Suppressor macrophage treated with lipopolysaccharide for 4 hours (primary cell): ENCODE results near the gene STX18.

Experiments used
- DNase-seq: peaks from one replicate; pipeline ENCODE4 v3.0.0-alpha.2; 2020

STX18 gene

DNA sequence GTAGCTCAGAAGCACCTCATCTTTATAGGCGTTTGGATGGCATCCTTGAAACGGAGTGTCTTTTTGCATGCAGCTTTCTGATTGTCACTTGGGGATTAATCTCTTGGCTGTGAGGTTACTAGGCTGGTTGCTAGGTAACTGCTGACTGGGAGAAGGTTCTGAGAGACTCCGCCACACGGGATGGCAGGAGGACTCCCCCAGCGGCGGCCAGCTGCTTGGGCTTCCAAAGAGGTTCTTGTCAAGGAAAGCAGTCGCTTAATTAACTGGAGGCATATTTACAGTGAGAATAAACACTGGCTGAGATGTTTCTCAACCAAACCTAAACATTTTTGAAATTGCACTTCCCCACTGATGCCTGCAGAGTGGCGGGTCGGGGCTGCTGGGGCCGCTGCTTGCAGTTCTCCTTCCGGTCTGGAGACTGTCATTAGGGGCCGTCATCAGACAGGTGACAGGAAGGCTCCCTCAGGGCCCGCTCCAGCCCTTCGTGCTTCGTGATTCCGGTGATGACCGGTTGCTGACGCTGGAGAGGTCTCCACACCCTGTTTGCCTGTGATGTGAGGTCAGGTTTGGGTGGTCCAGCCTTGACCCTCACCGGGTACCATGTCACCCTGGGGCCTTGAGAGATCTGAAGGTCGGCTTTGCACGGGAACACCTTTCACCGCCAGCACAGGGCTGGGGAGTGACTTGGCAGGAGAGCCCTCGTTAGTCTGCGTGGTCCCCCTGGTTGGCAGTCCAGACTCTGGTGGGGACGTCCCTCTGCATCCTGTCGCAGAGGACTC lies 145.8 kb downstream of the STX18 start:
- no peak for DNase-seq

DNA sequence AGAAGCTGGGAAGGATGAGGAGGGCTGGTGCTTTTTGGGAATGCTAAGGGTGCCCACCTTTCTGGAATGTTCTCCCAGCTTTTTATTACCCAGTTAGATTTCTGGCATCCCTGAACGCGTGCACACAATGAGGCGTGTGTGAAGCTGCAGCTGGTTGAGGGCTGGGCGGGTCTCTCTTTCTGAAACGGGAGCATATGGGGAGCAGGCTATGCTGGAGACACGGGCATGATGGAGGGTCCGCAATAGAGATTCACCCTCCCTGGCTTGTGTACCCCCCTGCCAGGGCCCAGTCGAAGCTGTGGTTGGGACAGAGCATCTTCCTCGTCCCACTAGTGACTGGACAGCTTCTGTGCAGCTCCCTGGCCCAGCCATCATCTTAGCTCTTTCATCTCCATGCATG lies 146.5 kb downstream of the STX18 start:
- DNase-seq, result no peak

DNA sequence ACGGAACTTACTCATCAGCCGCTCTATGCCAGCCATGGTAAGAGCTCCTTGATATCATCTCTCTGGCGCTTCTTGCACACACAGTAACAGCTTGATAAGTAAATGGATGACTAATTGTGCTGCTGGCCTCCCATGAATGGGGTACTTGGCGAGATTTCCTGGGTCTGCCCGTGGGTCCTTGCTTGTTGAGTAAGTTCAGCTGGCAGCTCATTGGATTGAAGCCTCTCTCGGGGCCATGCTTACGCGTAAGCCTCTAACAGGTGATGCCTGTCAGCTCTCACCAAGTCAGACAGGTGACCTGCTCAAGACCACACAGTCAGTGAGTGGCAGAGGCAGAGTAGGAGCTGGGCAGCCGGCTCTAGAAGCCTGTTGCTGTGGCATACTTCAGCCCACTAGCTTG lies 147.2 kb downstream of the STX18 start:
- DNase-seq, result no peak

DNA sequence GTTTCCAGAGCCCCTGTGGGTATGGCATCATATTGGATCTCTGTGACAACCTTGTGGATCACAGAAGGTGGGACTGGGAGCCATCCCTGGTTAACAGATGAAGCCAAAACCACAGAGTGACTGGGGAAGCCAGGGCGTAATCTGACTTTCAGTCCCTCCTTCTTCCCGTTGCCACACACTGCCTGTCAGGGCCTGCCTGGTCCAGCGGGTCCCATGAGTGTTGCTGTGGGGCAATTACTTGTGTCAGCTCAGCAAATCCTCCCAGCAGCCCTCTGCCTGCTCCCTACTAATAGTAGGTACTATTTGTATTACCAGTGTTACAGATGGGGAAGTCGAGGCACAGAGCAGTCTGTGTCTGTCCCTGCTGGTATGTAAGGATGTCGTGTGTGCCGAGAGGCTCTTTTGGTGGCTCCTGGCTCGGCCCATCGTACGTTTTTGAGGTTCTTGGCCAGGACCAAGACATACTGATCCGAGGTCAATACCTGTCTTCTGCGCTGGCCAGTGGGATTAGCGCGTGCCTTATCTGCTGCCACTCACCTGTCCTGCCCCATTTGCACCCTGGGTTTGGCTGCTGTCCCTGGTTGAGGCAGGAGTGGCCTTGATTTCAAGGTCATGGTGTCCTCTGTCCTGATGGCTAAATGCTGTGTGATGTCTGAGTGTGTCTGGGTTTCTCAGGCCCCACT lies 149.2 kb downstream of the STX18 start:
- no peak for DNase-seq

DNA sequence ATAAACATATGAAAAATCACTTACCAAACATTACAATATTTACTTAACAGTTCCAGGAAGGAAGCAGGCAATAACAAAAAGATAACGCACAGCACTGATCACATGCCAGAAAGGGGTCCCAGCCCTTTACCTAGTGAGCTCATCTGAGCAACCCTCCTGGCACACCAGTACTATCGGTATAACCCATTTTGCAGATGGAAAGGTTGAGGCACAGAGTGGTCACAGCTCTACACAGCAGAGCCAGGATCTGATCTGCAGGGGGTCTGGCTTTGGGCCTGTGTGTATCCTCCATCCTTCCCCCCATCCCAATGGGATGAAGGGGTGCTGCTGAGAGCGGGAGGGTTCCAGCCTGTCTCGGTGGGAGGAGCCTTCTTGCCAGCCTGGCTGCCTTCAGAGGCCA lies 150.0 kb downstream of the STX18 start:
- DNase-seq, result no peak

DNA sequence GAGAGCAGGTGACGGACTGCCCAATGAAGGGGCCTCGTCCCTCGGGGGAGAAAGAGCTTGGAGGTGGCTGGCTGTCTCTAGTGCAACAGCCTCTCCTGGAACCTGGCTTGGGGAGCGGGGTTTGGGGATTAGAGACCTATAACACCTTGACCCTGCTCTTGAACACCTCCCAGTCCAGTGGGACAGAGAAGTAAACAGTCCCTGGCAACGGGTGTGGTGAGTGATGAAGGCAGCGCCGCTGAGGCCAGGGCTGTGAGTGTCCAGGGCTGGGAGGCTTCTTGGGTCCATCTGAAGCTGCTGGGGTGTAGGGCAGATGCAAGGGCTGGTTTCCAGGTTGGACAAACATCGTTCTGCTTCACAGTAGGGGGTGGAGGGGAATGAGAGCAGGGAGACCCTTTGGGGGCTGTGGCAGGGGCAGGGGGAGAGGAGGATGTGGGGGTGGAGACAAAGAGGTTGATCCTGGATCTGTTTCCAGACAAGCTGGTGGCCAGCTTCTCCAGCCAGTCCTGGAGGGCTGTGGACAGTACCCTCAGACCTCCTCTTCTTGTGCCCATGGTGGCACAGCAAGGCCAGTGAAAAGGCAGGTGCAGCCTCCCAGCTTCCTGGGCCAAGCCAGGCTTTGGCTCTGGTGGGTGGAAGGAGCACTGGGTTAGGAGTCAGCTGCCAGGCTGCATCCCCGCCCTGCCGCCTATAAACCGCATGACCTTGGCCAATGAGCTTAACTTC lies 151.2 kb downstream of the STX18 start:
- no peak for DNase-seq

DNA sequence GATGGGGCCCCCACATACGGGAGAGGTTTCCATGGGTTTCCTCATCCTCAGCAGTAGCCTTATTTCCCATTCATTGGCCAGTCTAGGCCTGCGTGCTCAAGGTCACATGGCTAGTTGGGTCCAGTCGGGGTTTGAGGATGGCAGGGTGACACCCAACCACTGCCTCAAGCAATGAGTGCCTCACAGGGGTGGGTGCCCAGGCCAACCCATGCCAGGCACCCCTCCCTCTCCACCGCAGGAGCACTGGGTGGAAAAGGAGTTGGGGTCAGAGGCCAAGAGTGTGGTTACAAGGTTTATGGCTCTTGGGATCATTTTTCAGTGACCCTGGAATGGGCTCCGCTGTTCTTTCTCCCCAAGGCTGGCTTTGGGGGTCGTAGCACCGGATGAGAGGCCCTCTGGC lies 151.8 kb downstream of the STX18 start:
- no peak for DNase-seq

DNA sequence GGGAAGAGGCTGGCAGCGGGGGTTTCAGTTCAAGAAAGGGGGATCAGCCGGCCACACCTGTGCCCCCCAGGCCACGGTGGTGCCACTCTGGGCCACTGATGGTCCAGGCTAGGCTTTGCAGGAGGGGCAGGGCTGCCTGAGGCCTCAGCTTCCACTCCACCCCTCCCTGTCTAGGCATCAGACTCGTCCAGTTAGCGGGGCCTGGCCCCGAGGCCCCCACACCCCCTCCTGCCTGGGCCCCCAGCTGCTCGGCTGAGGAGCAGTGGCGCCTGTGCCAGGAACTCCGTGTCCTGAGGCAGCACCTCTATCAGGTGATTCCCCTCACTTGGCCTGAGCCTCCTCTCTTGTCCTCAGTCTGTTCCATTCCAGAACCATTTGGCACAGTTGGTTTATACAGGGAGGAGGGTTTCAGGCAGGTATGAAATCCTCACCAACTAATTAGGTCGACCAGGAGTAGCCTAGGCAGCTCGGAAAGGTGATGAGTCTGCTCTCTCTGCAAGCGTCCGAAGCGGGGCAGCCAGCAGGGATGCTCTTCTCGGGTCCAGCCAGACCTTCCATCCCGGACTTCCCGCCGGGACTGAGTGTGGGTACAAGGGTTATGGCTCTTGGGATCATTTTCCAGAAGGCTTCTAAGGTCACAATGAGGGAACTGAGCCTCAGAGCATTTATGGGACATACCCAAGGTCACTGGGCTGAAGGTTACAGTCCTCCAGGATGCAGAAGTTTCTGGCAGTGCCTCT lies 152.8 kb downstream of the STX18 start:
- no peak for DNase-seq

DNA sequence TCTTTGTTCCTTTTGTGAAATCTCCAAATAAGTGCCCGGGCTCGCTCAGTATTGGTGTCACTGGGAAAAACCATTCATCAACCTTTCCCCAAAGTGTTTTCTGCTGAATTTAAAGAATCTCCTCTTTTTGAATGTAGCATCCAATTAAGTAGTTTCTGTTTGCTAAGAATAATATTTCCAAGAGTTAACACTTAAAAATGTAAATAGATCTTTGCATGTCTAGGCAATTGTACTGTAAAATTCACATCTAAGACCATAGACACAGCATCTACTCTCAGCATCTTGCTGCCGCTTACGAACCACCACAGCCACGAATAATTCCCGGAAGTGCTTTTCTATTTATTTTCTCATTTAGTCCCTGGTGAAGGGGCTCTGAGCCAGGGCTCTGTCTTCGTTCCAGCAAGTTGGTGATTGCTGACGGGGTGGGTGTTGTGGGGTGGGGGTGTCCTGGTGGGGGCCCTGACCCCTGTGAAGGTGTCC lies 153.5 kb downstream of the STX18 start:
- no peak for DNase-seq

DNA sequence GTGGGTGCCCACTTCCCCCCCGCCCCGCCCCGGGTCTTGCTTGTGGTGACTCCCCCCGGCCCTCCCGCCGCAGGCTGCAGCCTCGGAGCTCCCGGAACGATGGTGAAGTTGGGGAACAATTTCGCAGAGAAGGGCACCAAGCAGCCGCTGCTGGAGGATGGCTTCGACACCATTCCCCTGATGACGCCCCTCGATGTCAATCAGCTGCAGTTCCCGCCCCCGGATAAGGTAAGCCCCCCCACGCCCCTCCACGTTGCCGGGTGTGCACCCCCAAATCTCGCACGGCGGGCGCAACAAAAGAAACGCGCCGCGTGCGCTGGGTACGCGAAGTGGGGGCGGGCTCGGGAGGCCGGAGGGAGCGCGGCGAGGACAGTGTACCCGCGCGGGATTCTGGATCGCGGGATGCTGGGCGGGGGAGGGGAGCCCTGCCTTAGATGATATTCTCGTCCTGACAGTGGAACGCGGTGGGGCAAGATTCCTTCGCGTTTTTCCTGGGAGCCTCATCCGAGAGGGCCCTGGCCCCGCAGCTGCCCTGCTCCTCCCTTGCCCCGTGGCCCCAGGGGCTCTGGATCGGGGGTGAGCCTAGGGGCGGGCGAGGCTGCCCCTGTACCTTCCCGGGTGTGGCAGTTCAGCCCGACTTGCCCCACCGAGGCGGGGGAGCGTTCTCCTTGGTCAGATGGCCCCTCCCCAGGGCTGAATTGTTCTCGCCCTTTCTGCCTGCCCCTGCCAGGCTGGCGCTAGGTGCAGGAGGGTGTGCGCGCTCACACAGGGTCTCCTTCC lies 154.1 kb downstream of the STX18 start:
- DNase-seq, result no peak

DNA sequence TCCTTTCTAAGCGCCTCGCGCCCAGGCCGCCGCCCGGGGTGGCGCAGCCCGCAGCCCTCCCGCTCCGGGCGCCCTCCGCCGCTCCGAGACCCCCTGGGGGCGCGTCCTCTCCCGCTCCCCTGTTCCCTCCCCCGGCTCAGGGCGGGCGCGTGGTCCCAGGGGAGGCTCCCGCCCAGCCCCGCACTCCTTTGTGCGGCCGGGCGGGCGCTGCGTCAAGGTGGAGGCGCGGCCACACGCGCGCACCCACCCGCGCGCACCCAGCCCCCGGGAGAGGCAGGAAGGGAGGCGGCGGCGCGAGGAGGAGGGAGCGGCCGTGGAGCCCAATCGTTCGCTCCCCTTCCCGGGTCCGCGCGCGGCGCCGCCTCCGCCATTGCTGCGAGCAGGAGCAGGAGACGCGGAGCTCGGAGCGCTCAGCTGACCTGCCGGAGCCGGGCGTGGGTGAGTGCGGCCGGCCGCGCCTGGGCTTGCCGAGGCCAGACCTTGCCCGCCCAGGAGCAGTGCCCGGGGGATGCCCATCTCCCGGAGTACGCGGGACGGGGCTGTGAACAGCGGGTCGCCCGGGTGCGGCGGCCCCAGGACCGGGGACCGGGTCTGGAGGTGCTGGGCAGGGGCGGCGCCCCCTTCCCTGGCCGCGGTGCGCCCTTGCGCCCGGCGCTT lies 155.0 kb downstream of the STX18 start, which contains the start of gene NSG1:
Gene NSG1, plus strand, starts transcription at position 367 of the 657 bp plus-strand sequence. CDS start 528 bp downstream, outside the sequence.
- no peak for DNase-seq

DNA sequence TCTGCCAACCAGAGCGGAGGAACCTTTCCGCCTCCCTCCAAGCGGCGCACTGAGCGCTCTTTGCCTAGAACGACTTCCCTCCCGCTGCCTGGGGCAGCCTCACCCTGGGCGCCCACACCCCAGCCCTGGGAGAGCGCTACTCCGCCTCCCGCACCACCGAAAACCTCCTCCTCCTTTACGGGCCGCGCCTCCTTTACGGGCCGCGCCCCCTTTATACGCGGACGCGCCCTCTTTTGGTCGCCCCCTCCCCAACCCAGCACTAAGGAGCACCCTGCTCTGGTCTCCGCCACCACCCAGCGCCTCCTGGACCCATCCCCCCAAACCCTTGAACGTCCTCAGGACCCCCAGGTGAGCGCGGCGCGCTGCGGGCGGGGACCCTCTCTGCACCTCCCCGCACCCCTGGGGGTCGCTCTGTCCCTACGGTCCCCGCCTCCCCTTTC lies 155.5 kb downstream of the STX18 start:
- no peak for DNase-seq

DNA sequence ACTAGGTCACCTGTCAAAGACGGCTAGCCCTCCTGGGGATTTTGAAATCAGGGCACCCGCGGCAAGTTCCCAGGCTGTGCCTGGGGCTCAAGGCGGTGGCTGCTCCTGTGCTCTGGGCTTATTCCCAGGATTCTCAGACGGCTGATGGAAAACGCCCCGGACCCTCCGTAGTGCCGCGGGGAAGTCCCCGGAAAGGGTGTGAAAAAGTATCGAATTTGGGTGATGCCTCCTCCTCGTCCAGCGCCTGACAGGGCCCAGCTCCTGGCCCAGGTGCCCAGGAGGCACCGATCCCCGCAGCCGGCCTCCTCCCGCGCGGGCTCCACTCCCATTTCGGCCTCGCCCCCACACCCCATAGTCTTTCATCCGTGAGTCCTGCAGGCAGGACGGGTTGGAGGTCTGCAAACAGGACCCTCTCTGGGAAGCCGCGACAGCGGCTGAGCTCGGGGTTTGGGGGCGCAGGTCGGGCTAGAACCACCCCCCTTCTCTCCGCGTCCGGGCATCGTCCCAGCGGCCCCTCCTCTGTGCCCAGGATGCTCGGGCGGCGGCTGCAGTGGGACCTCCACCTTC lies 156.0 kb downstream of the STX18 start:
- DNase-seq, result no peak

DNA sequence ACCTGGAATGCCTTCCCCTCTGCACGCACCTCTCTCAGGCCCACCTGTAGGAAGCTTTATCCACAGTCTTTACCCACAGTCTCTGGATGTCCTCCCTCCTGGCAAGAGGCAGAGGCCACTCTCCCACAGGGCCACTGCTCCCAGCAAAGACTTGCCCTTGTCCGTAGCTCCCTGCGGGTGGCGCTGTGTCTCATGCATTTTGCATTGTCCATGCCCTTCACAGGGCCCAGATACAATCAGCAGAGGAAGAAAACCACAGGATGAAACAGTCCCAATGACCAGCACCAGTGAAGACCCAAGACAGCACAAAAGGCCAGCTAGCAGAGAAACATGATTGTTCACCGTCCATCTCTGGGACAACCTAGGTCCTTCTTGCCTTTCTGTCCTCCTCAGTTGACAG lies 157.0 kb downstream of the STX18 start:
- DNase-seq, result no peak

DNA sequence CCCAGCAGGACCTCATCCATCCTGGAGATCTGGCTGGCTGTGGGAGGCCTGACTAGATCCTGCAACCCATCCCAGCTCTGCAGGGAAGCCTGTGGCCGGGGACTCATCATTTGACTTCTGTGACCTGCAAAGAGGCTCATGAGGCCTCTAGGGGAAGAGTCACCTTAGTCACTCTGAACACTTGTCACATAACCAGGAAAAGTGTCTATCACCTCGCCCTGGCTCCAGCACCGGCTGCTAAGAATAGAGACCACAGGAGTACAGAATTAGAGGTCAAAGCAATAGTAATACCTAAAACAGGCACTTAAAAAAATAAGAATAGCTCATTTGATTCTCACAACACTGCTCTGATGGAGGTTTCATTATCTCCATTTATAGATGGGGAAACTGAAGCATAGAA lies 158.8 kb downstream of the STX18 start:
- DNase-seq, result no peak

DNA sequence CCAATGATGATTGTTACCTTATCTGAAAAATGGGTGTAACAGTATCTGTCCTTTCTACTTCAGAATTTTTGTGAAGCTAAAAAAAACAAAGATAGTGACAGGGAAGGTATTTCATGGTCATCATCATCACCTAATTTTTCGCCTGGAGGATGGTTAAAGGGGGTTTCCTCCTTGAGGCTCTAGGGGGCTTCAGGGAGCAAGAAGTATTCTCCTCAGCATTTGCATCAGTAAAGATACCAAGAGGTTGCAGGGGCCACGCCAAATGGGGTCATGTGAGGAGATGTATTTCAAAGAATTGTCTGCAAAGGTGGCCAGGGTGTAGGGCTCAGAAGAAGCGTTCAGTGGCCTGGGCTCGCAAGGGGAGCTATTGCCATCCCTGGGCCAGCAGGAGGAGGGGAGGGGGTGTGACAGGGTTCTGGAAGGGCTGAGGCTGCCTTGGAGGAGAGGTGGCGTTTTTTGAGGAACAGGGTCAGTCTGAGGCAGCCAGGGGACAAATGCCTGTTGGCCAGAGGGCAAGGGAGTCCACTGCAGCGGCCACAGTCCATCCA lies 162.2 kb downstream of the STX18 start:
- DNase-seq, result no peak

DNA sequence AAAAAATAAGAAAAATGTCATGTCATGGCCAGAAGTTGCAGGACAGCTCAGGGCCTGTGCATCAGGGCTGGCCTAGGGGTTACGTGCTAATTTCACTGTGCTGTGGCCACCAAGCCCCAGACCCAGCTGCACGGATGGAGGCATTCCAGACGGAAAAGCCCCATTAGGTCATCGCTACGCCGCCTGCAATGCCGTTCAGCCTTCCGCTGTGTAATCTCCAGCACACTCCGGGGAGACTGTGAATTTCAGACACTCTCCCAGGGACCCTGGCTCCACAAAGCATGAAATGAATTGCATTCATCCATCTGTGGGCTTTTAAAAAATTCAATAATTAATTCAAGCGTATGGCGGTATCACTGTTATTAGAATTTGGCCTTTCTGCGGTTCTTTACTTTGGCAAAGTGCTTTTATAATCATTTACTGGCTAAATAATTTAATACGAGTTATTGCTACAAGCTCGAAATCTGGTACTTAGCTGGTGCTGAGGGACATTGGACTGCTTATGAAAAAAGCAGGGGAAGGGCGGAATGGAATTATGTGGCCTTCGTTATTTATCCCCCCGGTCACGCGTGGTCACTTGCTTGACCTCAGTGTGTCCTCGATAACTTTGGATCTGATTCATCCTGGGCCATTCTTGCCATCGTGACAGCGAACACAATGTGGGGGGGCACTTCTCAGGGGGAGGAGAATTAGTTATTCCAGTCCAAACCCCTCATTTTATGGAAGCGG lies 164.0 kb downstream of the STX18 start:
- no peak for DNase-seq

DNA sequence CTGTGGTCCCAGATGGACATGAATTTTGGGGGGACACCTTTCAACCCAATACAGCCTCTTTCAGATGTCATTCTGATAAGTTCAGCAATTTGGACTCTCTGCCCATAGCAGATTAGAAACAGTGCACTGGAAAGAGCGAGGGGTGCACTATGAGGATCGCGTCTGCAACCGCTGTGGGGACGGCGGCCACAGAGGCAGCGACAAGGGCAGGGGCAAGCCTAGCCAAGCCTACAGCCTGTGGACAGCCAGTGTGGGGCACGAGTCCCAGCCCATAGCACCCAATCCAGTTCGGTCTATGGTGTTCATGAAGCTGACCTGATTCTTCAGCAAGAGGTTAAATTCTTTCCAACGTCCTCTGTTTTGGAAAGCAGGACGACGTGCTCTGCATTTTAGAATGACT lies 164.7 kb downstream of the STX18 start:
- no peak for DNase-seq

DNA sequence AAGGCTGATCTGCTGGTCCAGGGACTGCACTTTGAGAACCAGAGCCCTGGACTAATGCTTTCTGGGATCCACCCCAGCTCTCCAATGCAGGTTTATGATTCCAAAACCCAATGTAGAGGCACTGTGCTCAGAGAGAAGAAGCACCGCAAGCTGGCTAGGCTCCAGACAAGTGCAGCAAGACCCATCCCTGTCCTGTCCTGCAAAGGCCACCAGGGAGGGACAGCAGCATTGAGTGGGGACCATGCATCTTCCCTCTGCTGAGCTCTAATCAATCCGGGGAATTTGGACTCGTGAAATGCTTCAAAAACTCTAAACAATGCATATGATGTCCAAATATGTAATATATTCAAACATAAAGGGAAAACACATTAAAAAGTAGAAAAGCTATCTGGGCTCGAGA lies 165.8 kb downstream of the STX18 start:
- DNase-seq, result no peak
